ENCODE results near the gene LOXHD1.

Gene LOXHD1

GRCh38 chr18:46439037-46439436 is 218.0 kb downstream of the LOXHD1 start:
- DNase-seq, result no peak

GRCh38 chr18:46437061-46437460 is 220.0 kb downstream of the LOXHD1 start:
- no peak for DNase-seq

- DNase-seq, result no peak
Measured at GRCh38 chr18:46436621-46437020, 220.4 kb downstream of the LOXHD1 start.

GRCh38 chr18:46435031-46435430 is 222.0 kb downstream of the LOXHD1 start:
- no peak for DNase-seq

- DNase-seq, result no peak
Measured at GRCh38 chr18:46434629-46435028, 222.4 kb downstream of the LOXHD1 start.

- DNase-seq, result peak; percentile 19
Measured at GRCh38 chr18:46433121-46433826, 223.7 kb downstream of the LOXHD1 start.

- no peak for DNase-seq
Measured at GRCh38 chr18:46431522-46432171, 225.4 kb downstream of the LOXHD1 start.

GRCh38 chr18:46429649-46430224 is 227.3 kb downstream of the LOXHD1 start:
- DNase-seq, result no peak

- no peak for DNase-seq
Measured at GRCh38 chr18:46429130-46429529, 227.9 kb downstream of the LOXHD1 start.

- no peak for DNase-seq
Measured at GRCh38 chr18:46428368-46428767, 228.7 kb downstream of the LOXHD1 start.

- DNase-seq, result no peak
Measured at GRCh38 chr18:46427216-46427995, 229.6 kb downstream of the LOXHD1 start.

Measured in hematopoietic multipotent progenitor cell treated with erythropoietin and hydrocortisone succinate and interleukin-3 and kit ligand, for 4 days (in vitro differentiated cells).